Neural progenitor cell (in vitro differentiated cells): ENCODE results near the gene SPATA3. TPM values are rescaled to one million over a fixed set of nuclear protein-coding genes. Genes with fewer than 3 reads are reported as not detected.
A peak's percentile ranks its signal among the peaks of the same experiment; 100 is the strongest.

Experiments used
- DNase-seq: peaks from one replicate; pipeline ENCODE4 v3.0.0-alpha.2; 2016; ENCODE audit warnings: low spot score
- H2AFZ ChIP-seq: fragments of 200-600 bp; sonication (generic); replicated peaks from 2 replicates; pipeline ENCODE4 v1.6.1; 2016; ENCODE audit warnings: antibody characterized with exemption
- H3F3A ChIP-seq: fragments of 200-600 bp; sonication (generic); 2 replicates; pipeline ENCODE4 v1.6.1; 2016; ENCODE audit warnings: antibody characterized with exemption, low read depth
- H3K27ac ChIP-seq: fragments of 200-600 bp; sonication (generic); 2 replicates; pipeline ENCODE4 v1.5.1; 2016; ENCODE audit warnings: mild to moderate bottlenecking
- H3K27me3 ChIP-seq: fragments of 200-600 bp; sonication (generic); 2 replicates; pipeline ENCODE4 v1.6.1; 2016; ENCODE audit warnings: mild to moderate bottlenecking, moderate library complexity
- H3K36me3 ChIP-seq: fragments of 200-600 bp; sonication (generic); 2 replicates; pipeline ENCODE4 v1.5.1; 2016
- H3K4me1 ChIP-seq: fragments of 200-600 bp; sonication (generic); 2 replicates; pipeline ENCODE4 v1.6.1; 2016; ENCODE audit warnings: mixed run types
- H3K4me2 ChIP-seq: fragments of 200-600 bp; sonication (generic); 2 replicates; pipeline ENCODE4 v1.6.1; 2016
- H3K4me3 ChIP-seq: fragments of 200-600 bp; sonication (generic); 2 replicates; pipeline ENCODE4 v1.5.1; 2016
- H3K79me2 ChIP-seq: fragments of 200-600 bp; sonication (generic); 2 replicates; pipeline ENCODE4 v1.6.1; 2016; ENCODE audit warnings: low read depth
- H3K9ac ChIP-seq: fragments of 200-600 bp; sonication (generic); 2 replicates; pipeline ENCODE4 v1.6.1; 2016
- H3K9me3 ChIP-seq: fragments of 200-600 bp; sonication (generic); 2 replicates; pipeline ENCODE4 v1.5.1; 2016; ENCODE audit warnings: low read depth
- H4K20me1 ChIP-seq: fragments of 200-600 bp; sonication (generic); 2 replicates; pipeline ENCODE4 v1.6.1; 2016; ENCODE audit warnings: low read depth
- H3K27ac Mint-ChIP-seq: 3 replicates; pipeline ENCODE4 v1.8.0; 2021; ENCODE audit warnings: mixed read lengths
- H3K27me3 Mint-ChIP-seq: 2 replicates; pipeline ENCODE4 v1.8.0; 2022; ENCODE audit warnings: low read depth, mild to moderate bottlenecking, inconsistent platforms, moderate library complexity, mixed read lengths; ENCODE audit not compliant: insufficient read depth
- H3K36me3 Mint-ChIP-seq: 3 replicates; pipeline ENCODE4 v1.8.0; 2021; ENCODE audit warnings: mixed read lengths
- H3K4me1 Mint-ChIP-seq: 3 replicates; pipeline ENCODE4 v1.8.0; 2021; ENCODE audit warnings: mixed read lengths
- H3K4me3 Mint-ChIP-seq: 3 replicates; pipeline ENCODE4 v1.8.0; 2021; ENCODE audit warnings: mild to moderate bottlenecking, moderate library complexity, mixed read lengths
- H3K9me3 Mint-ChIP-seq: 3 replicates; pipeline ENCODE4 v1.8.0; 2020; ENCODE audit warnings: mixed read lengths
- EZH2 ChIP-seq: fragments of 200-600 bp; sonication (generic); IDR thresholded peaks from 2 replicates; pipeline ENCODE4 v1.6.1; 2017; ENCODE audit warnings: antibody characterized with exemption, mild to moderate bottlenecking, moderate library complexity
- EZH2phosphoT487 ChIP-seq: fragments of 200-600 bp; sonication (generic); IDR thresholded peaks from 2 replicates; pipeline ENCODE4 v1.6.1; 2017; ENCODE audit warnings: antibody characterized with exemption
- total RNA-seq: library from RNA; depleted of rRNA; stranded (reverse); fragments of >200 nt; gene quantifications from 2 replicates; pipeline ENCODE4 v1.2.3, GENCODE V29; 2015; ENCODE audit warnings: low replicate concordance
- TF ChIP-seq, protein P1 (sequence below): fragments of 200-600 bp; sonication (generic); IDR thresholded peaks from 2 replicates; pipeline ENCODE4 v1.5.1; 2017; ENCODE audit warnings: antibody characterized with exemption, mild to moderate bottlenecking

Gene SPATA3
- total RNA-seq, 1 donor from 2014 or later: not detected

DNA sequence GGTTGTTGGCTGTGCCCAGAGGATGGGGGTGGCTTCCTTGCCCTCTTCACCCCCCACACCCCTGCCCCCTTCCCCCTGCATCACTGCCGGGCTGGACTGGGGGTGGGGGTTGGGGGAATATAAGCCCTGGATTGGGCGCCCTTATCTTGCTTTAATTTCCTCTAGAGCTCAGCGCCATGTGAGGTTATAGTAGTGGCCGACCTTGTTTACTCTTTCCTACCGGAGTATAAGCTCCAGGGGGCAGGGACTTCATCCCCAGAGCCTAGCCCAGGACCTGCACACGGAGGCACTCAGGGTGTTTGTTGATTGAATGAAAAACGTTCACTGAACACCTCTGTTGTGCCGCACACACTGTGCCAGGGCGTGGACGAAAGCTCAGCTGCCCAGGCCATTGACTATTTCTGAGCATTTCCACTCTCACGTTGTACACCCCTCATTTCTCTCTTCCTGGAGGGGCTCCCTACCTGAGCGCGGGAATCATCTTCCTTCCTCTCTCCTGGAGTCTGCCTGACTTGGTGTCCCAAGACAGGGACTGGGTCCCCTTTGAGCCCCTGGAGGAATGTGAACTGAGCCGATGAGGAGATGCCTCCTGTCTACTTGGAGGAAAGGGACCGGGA lies 9.3 kb upstream of the SPATA3 start:
- Mint-ChIP-seq H3K27ac (peak overlapping the region; percentile 83), H3K4me3 (peak overlapping the region; percentile 59), H3K9me3 (peaks cover 2% of the 10 kb centered on the region), H3K36me3 (no peaks in the 10 kb centered on the region), H3K27me3 (peaks cover 9% of the 10 kb centered on the region), H3K4me1 (peaks cover 24% of the 10 kb centered on the region)
- H2AFZ ChIP-seq: peak overlapping the region; percentile 99
- H3F3A ChIP-seq: no peaks in the 10 kb centered on the region
- H3K9ac ChIP-seq: no peak overlapping the region
- no peaks in the 10 kb centered on the region for H3K9me3 ChIP-seq
- TF ChIP-seq EZH2: no peak
- no peak for TF ChIP-seq EZH2phosphoT487
- TF ChIP-seq, protein P1, sequence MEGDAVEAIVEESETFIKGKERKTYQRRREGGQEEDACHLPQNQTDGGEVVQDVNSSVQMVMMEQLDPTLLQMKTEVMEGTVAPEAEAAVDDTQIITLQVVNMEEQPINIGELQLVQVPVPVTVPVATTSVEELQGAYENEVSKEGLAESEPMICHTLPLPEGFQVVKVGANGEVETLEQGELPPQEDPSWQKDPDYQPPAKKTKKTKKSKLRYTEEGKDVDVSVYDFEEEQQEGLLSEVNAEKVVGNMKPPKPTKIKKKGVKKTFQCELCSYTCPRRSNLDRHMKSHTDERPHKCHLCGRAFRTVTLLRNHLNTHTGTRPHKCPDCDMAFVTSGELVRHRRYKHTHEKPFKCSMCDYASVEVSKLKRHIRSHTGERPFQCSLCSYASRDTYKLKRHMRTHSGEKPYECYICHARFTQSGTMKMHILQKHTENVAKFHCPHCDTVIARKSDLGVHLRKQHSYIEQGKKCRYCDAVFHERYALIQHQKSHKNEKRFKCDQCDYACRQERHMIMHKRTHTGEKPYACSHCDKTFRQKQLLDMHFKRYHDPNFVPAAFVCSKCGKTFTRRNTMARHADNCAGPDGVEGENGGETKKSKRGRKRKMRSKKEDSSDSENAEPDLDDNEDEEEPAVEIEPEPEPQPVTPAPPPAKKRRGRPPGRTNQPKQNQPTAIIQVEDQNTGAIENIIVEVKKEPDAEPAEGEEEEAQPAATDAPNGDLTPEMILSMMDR: no peak
- H3K4me1 ChIP-seq: no peaks in the 10 kb centered on the region
- H4K20me1 ChIP-seq: no peaks in the 10 kb centered on the region
- peak overlapping the region; percentile 46 for H3K4me3 ChIP-seq
- H3K79me2 ChIP-seq: no peaks in the 10 kb centered on the region
- H3K36me3 ChIP-seq: no peaks in the 10 kb centered on the region
- H3K27me3 ChIP-seq: peaks cover 12% of the 10 kb centered on the region
- H3K27ac ChIP-seq: no peak overlapping the region
- no peak for DNase-seq
- H3K4me2 ChIP-seq: peak overlapping the region; percentile 90

DNA sequence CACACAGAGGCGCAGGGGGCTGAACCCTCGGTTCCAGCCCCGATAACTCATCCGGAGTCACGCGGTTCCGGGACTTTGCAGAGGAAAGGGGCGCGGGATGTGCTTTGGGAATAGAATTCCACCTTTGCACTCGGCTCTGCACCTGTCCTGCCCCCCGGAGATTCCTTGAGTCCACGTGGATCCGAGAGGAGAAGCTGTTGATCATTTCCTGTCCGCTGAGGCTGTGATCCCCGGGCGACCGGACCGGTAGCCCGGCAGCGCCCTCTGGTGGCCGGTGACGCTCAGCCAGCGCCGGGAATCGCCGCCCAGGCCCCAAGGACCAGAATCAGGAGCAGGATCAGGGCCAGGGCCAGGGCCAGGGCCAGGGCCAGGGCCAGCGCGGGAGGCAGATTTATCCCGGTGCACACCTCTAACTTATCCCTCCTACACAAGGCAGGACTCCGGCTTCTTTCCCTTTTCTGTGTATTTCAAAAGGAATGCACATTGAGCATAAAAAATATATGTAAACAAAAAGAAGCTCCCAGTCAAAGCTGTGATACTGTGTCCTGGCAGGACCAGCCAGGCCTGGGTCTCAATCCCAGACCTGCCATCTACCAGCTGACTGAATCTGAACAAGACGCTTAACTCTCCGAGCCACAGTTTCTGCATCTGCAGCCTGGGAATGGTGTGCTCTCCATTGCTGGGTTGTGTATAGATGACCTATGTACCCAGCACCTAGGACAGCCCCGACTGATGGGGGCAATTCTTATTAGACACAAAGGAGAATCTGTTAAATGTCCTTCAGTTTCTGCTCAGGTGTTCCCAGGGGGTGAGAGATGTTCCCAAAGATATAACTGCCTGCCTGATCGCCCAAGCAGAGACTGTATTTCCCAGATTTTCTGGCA lies 8.5 kb upstream of the SPATA3 start:
- H3K4me1 Mint-ChIP-seq: peaks cover 17% of the 10 kb centered on the region

DNA sequence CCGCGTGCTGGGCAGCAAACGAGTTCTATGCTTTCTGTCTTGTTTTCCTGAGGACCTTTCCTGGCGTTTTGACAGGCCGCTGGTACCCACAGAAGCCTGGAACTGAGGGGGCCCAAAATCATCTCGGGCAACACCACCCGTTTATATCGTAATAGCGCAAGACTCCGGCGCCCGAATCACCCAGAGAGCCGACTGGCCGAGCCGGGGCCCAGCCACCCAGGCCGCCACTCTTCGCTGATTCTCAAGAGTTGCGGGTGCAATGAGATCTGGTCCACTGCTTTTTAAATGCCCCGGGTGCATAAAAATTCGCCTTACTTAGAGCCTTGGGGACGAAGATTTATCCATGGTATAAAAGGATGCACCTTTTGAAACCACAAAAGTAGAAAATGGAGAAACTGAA lies 6.2 kb upstream of the SPATA3 start:
- Histone ChIP-seq H3K79me2 (no peaks in the 10 kb centered on the region), H3K9ac (no peak overlapping the region), H4K20me1 (no peaks in the 10 kb centered on the region), H3K4me2 (no peak overlapping the region), H3K4me3 (no peak overlapping the region), H3K27ac (no peak overlapping the region), H2AFZ (no peak overlapping the region), H3K36me3 (no peaks in the 10 kb centered on the region), H3K27me3 (peaks cover 12% of the 10 kb centered on the region), H3F3A (no peaks in the 10 kb centered on the region), H3K4me1 (no peaks in the 10 kb centered on the region), H3K9me3 (no peaks in the 10 kb centered on the region)
- no peaks in the 10 kb centered on the region for H3K36me3 Mint-ChIP-seq
- no peak for DNase-seq
- peaks cover 7% of the 10 kb centered on the region for H3K27me3 Mint-ChIP-seq
- no peak overlapping the region for H3K4me3 Mint-ChIP-seq
- no peak for TF ChIP-seq EZH2
- no peak for TF ChIP-seq EZH2phosphoT487
- TF ChIP-seq, protein P1: no peak
- no peak overlapping the region for H3K27ac Mint-ChIP-seq
- peaks cover 2% of the 10 kb centered on the region for H3K9me3 Mint-ChIP-seq
- H3K4me1 Mint-ChIP-seq: peaks cover 11% of the 10 kb centered on the region

More for the DNA sequence above, 8.5 kb upstream of the SPATA3 start:
- Histone ChIP-seq H3K27ac (no peak overlapping the region), H3K27me3 (peaks cover 12% of the 10 kb centered on the region), H3K4me1 (no peaks in the 10 kb centered on the region), H3K9me3 (no peaks in the 10 kb centered on the region), H3K9ac (no peak overlapping the region), H3K79me2 (no peaks in the 10 kb centered on the region), H3K36me3 (no peaks in the 10 kb centered on the region), H3F3A (no peaks in the 10 kb centered on the region), H2AFZ (peak overlapping the region; percentile 99), H3K4me3 (peak overlapping the region; percentile 46), H4K20me1 (no peaks in the 10 kb centered on the region), H3K4me2 (peak overlapping the region; percentile 90)
- H3K4me3 Mint-ChIP-seq: peak overlapping the region; percentile 59
- DNase-seq: peak; percentile 88
- no peaks in the 10 kb centered on the region for H3K36me3 Mint-ChIP-seq
- H3K27me3 Mint-ChIP-seq: peaks cover 7% of the 10 kb centered on the region
- peaks cover 2% of the 10 kb centered on the region for H3K9me3 Mint-ChIP-seq
- TF ChIP-seq EZH2phosphoT487: no peak
- no peak for TF ChIP-seq EZH2
- TF ChIP-seq, protein P1: peak; percentile 94
- H3K27ac Mint-ChIP-seq: peak overlapping the region; percentile 83
